ENCODE data around the gene PHC3. TPM values are rescaled to one million over a fixed set of nuclear protein-coding genes. Genes with fewer than 3 reads are reported as not detected.

The PHC3 gene
- total RNA-seq, 1 donor: 36.9 TPM

- no peaks in the 10 kb centered on the region for H3K9me3 ChIP-seq (ENCODE audit: low read depth, low read length)
- no peak overlapping the region for H2AFZ ChIP-seq (ENCODE audit: low read length)
- H3K4me2 ChIP-seq (ENCODE audit: insufficient read depth, low read length): no peak overlapping the region
- H3K27me3 ChIP-seq (ENCODE audit: insufficient read depth, low read length): no peaks in the 10 kb centered on the region
- peak; percentile 81 for DNase-seq (ENCODE audit: insufficient read length, low spot score, missing footprints)
- H3K4me1 ChIP-seq (ENCODE audit: insufficient read depth, low read length): peaks cover 7% of the 10 kb centered on the region
- no peak for TF ChIP-seq CTCF (IDR thresholded peaks at IDR 0.05; ENCODE audit: extremely low read depth, low read depth, low read length)
- peaks cover 28% of the 10 kb centered on the region for H3K36me3 ChIP-seq (ENCODE audit: insufficient read depth, low read length)
- H3K27ac ChIP-seq (ENCODE audit: low read depth, low read length): no peak overlapping the region
- no peak overlapping the region for H3K4me3 ChIP-seq (ENCODE audit: insufficient read depth, low read length)
- no peaks in the 10 kb centered on the region for H4K20me1 ChIP-seq (ENCODE audit: insufficient read depth, low read length)
- H3K79me2 ChIP-seq (ENCODE audit: insufficient read depth, low read length): no peaks in the 10 kb centered on the region
These were observed 100.3 kb downstream of the PHC3 start for GRCh38 chr3:170081079-170081741.

DNA sequence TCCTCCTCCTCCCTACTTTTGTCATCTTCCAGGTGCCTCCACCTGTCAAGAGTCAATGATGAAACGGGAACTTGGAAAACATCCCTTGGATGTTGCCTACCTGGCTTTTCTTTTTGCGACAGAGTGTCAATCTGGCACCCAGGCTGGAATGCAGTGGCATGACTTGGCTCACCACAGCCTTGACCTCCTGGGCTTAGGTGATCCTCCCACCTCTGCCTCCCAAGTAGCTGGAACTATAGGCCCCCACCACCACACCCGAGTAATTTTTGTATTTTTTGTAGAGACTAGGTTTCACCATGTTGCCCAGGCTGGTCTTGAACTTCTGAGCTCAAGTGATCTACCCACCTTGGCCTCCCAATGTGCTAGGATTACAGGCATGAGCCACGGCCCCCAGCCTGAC, 100.9 kb downstream of the PHC3 start:
- no peaks in the 10 kb centered on the region for H3K27me3 ChIP-seq (ENCODE audit: insufficient read depth, low read length)
- H4K20me1 ChIP-seq (ENCODE audit: insufficient read depth, low read length): no peaks in the 10 kb centered on the region
- no peak overlapping the region for H3K4me3 ChIP-seq (ENCODE audit: insufficient read depth, low read length)
- DNase-seq (ENCODE audit: insufficient read length, low spot score, missing footprints): no peak
- H3K4me2 ChIP-seq (ENCODE audit: insufficient read depth, low read length): no peak overlapping the region
- no peak overlapping the region for H3K27ac ChIP-seq (ENCODE audit: low read depth, low read length)
- peaks cover 22% of the 10 kb centered on the region for H3K36me3 ChIP-seq (ENCODE audit: insufficient read depth, low read length)
- no peaks in the 10 kb centered on the region for H3K9me3 ChIP-seq (ENCODE audit: low read depth, low read length)
- H3K4me1 ChIP-seq (ENCODE audit: insufficient read depth, low read length): peaks cover 7% of the 10 kb centered on the region
- TF ChIP-seq CTCF (IDR thresholded peaks at IDR 0.05; ENCODE audit: extremely low read depth, low read depth, low read length): no peak
- no peak overlapping the region for H2AFZ ChIP-seq (ENCODE audit: low read length)
- no peaks in the 10 kb centered on the region for H3K79me2 ChIP-seq (ENCODE audit: insufficient read depth, low read length)

DNA sequence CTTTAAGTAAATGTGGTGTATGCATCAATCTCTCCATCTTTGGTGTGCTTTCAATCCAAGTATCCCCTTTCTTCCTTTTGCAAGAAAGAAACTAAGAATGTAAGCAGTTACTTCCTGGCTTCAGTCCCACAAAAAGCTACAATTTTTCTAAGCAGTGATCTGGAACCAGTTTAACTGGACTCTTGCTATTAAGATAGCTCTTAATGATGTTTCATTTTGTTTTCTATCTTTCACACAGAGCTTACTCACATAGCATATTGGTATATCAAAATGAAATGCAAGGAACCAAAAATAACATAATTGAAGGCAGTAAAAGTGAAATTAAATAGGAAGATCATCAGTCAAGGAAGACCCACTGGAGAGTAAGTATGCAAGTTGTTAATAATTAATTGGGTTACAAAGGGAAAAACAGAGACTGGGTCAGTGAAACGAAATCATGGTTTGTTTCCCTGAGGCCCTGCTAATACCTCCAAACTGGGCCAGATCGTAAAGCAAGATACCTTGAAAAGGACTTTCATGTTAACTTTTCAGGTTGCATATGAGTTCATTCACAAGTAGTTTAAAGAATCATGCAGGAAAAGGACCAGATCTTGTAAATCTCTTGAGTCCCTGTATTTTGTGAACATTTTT, 101.9 kb downstream of the PHC3 start:
- no peak overlapping the region for H3K4me2 ChIP-seq (ENCODE audit: insufficient read depth, low read length)
- DNase-seq (ENCODE audit: insufficient read length, low spot score, missing footprints): no peak
- TF ChIP-seq CTCF (IDR thresholded peaks at IDR 0.05; ENCODE audit: extremely low read depth, low read depth, low read length): no peak

DNA sequence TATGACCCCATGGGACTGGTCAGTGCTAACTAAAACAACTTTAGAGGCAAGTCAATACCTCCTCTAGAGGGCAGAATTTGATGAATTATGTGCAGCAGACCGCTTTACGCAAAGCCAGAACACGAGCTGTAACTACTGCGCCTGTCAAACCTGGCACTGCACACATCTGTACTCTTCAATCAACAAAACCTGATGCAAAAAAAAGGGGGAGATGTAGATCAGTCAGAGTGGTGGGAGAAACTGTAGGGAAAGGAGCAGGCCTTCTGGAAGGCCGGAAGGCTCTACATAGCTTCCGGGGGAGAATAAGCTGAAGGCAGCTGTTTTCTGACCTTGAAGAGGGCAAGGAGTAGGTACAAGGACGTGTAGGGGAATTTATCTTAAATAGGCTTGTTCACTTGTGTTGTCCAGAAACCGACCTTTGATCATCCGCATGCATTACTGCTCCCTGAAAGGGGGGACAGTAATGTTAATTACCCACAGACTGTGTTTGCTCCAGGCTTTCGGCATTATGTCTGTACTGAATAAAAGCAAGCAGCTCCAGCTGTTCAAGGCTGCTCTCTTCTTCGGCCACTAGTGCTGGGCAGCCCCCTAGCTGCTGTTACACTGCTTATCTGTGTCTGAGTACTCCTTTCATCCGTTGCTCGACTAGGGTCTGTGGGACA, 102.8 kb downstream of the PHC3 start:
- Histone ChIP-seq H3K4me3 (ENCODE audit: insufficient read depth, low read length) (no peak overlapping the region), H2AFZ (ENCODE audit: low read length) (no peak overlapping the region)

More for the DNA sequence above, 101.9 kb downstream of the PHC3 start:
- Histone ChIP-seq H3K27ac (ENCODE audit: low read depth, low read length) (no peak overlapping the region), H3K27me3 (ENCODE audit: insufficient read depth, low read length) (no peaks in the 10 kb centered on the region), H4K20me1 (ENCODE audit: insufficient read depth, low read length) (no peaks in the 10 kb centered on the region), H3K4me1 (ENCODE audit: insufficient read depth, low read length) (peaks cover 7% of the 10 kb centered on the region), H3K36me3 (ENCODE audit: insufficient read depth, low read length) (peaks cover 17% of the 10 kb centered on the region), H3K4me3 (ENCODE audit: insufficient read depth, low read length) (no peak overlapping the region), H3K79me2 (ENCODE audit: insufficient read depth, low read length) (no peaks in the 10 kb centered on the region), H2AFZ (ENCODE audit: low read length) (no peak overlapping the region), H3K9me3 (ENCODE audit: low read depth, low read length) (no peaks in the 10 kb centered on the region)

More for the DNA sequence above, 102.8 kb downstream of the PHC3 start:
- TF ChIP-seq CTCF (IDR thresholded peaks at IDR 0.05; ENCODE audit: extremely low read depth, low read depth, low read length): no peak
- Histone ChIP-seq H3K79me2 (ENCODE audit: insufficient read depth, low read length) (no peaks in the 10 kb centered on the region), H3K27ac (ENCODE audit: low read depth, low read length) (no peak overlapping the region), H3K4me1 (ENCODE audit: insufficient read depth, low read length) (peaks cover 7% of the 10 kb centered on the region), H3K4me2 (ENCODE audit: insufficient read depth, low read length) (no peak overlapping the region), H3K27me3 (ENCODE audit: insufficient read depth, low read length) (no peaks in the 10 kb centered on the region), H4K20me1 (ENCODE audit: insufficient read depth, low read length) (no peaks in the 10 kb centered on the region), H3K36me3 (ENCODE audit: insufficient read depth, low read length) (peaks cover 17% of the 10 kb centered on the region), H3K9me3 (ENCODE audit: low read depth, low read length) (no peaks in the 10 kb centered on the region)
- DNase-seq (ENCODE audit: insufficient read length, low spot score, missing footprints): no peak
